GM18520 (cell line): ENCODE results near the gene DLEU7.

ENCODE experiments used
- ATAC-seq: cut with Tn5 transposase; IDR thresholded peaks from one replicate; pipeline ENCODE4 v1.9.1; 2021; ENCODE audit not compliant: unreplicated experiment

The DLEU7 gene

GRCh38 chr13:50797091-50797490 is 46.4 kb downstream of the DLEU7 start:
- no peak for ATAC-seq

GRCh38 chr13:50796463-50796862 is 47.0 kb downstream of the DLEU7 start:
- no peak for ATAC-seq

- no peak for ATAC-seq
These were observed 49.3 kb downstream of the DLEU7 start for GRCh38 chr13:50794226-50794625.

- ATAC-seq = no peak
These were observed 50.5 kb downstream of the DLEU7 start for GRCh38 chr13:50793026-50793425.

GRCh38 chr13:50788551-50789210 is 54.8 kb downstream of the DLEU7 start:
- no peak for ATAC-seq

GRCh38 chr13:50787316-50788195 is 55.9 kb downstream of the DLEU7 start:
- no peak for ATAC-seq

GRCh38 chr13:50783717-50784290 is 59.7 kb downstream of the DLEU7 start:
- ATAC-seq = no peak

- no peak for ATAC-seq
These were observed 60.4 kb downstream of the DLEU7 start for GRCh38 chr13:50783066-50783465.

- ATAC-seq = no peak
These were observed 63.1 kb downstream of the DLEU7 start for GRCh38 chr13:50780201-50781015.

- no peak for ATAC-seq
These were observed 63.9 kb downstream of the DLEU7 start for GRCh38 chr13:50779443-50780200.
